ENCODE results near the gene TLL2. TPM values are rescaled to one million over a fixed set of nuclear protein-coding genes. Genes with fewer than 3 reads are reported as not detected.

Gene TLL2
- total RNA-seq, 4 donors from 2014 or later: 0.67 to 1.1 TPM; not detected in 2

DNA sequence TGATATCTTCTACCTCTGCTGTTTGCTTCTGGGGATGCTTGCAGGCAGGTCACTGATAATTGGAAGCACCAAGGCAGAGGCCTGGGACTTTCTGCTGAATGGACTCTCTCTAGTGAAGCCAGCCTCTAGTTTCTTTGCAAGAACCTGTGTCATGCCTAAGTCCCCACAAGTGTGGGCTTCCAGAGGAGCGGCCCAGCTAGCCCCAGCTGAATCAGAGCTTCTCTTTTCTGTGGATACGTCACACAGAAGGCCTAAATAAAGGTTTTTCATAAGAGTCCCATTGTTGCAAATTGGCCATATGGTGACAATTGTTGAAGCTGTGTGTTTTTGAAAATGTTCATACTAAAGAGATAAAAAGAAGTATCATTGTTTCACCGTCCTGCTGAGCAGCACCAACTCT lies 148.2 kb downstream of the TLL2 start:
- intact Hi-C loops (cut with DNase I; ENCODE audit: low total_unique reads): no loop called here
- no peaks in the 10 kb centered on the region for H3K36me3 ChIP-seq
- TF ChIP-seq POLR2A (IDR thresholded peaks at IDR 0.05) (no peak), CTCF (IDR thresholded peaks at IDR 0.05) (no peak)
- H3K4me3 ChIP-seq: no peak overlapping the region
- H3K27ac ChIP-seq: no peak overlapping the region
- no peak for DNase-seq
- no peaks in the 10 kb centered on the region for H3K27me3 ChIP-seq
- no peaks in the 10 kb centered on the region for H3K4me1 ChIP-seq
- H3K9me3 ChIP-seq: no peaks in the 10 kb centered on the region

DNA sequence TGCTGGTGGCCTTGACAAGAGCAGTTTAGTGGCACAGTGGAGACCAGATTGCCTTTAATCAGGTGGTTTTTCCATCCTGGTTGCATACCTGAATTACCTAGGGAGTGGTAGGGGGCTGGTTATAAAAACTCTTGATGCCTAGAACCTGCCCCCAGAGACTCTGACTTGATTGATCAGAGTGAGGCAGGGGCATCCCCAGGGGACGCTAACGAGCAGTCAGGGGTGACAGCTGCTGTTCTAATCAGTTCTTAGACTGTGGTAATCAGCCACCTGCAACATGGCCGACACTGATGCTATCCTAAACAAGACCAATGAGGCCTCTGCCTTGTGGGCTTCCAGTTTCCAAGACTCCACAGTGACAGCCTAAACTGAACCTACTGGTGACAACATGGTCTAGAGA lies 153.0 kb downstream of the TLL2 start:
- H3K36me3 ChIP-seq: no peaks in the 10 kb centered on the region
- no peaks in the 10 kb centered on the region for H3K9me3 ChIP-seq
- no peak overlapping the region for H3K4me3 ChIP-seq
- intact Hi-C loops (cut with DNase I; ENCODE audit: low total_unique reads): no loop called here
- H3K27me3 ChIP-seq: no peaks in the 10 kb centered on the region
- H3K27ac ChIP-seq: no peak overlapping the region
- no peak for DNase-seq
- no peaks in the 10 kb centered on the region for H3K4me1 ChIP-seq
- TF ChIP-seq POLR2A (IDR thresholded peaks at IDR 0.05) (no peak), CTCF (IDR thresholded peaks at IDR 0.05) (no peak)

- H3K9me3 ChIP-seq: no peaks in the 10 kb centered on the region
- H3K27ac ChIP-seq: no peak overlapping the region
- no peaks in the 10 kb centered on the region for H3K36me3 ChIP-seq
- no peak for TF ChIP-seq CTCF (IDR thresholded peaks at IDR 0.05)
- TF ChIP-seq POLR2A (IDR thresholded peaks at IDR 0.05): no peak
- H3K27me3 ChIP-seq: no peaks in the 10 kb centered on the region
- no peak for DNase-seq
- intact Hi-C loops (cut with DNase I; ENCODE audit: low total_unique reads): no loop called here
- H3K4me1 ChIP-seq: no peaks in the 10 kb centered on the region
- H3K4me3 ChIP-seq: no peak overlapping the region
Observed at GRCh38 chr10:96360331-96360730, 153.4 kb downstream of the TLL2 start.

- Histone ChIP-seq H3K27me3 (no peaks in the 10 kb centered on the region), H3K4me1 (no peaks in the 10 kb centered on the region), H3K4me3 (no peak overlapping the region), H3K9me3 (no peaks in the 10 kb centered on the region), H3K36me3 (no peaks in the 10 kb centered on the region), H3K27ac (no peak overlapping the region)
- no peak for DNase-seq
- intact Hi-C loops (cut with DNase I; ENCODE audit: low total_unique reads): no loop called here
- TF ChIP-seq CTCF (IDR thresholded peaks at IDR 0.05): no peak
- TF ChIP-seq POLR2A (IDR thresholded peaks at IDR 0.05): no peak
Observed at GRCh38 chr10:96359616-96360015, 154.1 kb downstream of the TLL2 start.

- no peak for TF ChIP-seq CTCF (IDR thresholded peaks at IDR 0.05)
- TF ChIP-seq POLR2A (IDR thresholded peaks at IDR 0.05): no peak
- Histone ChIP-seq H3K36me3 (no peaks in the 10 kb centered on the region), H3K4me1 (no peaks in the 10 kb centered on the region), H3K27me3 (peaks cover 0 to 4% of the 10 kb centered on the region in 2 donors), H3K4me3 (no peak within 1 kb of the TSS), H3K27ac (no peak within 1 kb of the TSS), H3K9me3 (no peaks in the 10 kb centered on the region)
- intact Hi-C loops (cut with DNase I; ENCODE audit: low total_unique reads): no loop called here
- no peak for DNase-seq
Observed at GRCh38 chr10:96358851-96359540, 154.7 kb downstream of the TLL2 start, which contains the start of gene OPALIN. Gene OPALIN (minus strand): TSS chr10:96359002. CDS start chr10:96358896, 106 bp downstream.
